GM20000 (cell line): ENCODE results near the gene TMEM52.

Source experiments
- DNase-seq: peaks from one replicate; pipeline ENCODE4 v3.0.0; 2012; ENCODE audit warnings: low spot score
- TF ChIP-seq, protein P1 (sequence below): IDR thresholded peaks from 2 replicates; pipeline ENCODE4 v1.5.1; 2012; ENCODE audit warnings: mild to moderate bottlenecking, control low read depth; ENCODE audit errors: extremely low read depth, missing control alignments

The TMEM52 gene

DNA sequence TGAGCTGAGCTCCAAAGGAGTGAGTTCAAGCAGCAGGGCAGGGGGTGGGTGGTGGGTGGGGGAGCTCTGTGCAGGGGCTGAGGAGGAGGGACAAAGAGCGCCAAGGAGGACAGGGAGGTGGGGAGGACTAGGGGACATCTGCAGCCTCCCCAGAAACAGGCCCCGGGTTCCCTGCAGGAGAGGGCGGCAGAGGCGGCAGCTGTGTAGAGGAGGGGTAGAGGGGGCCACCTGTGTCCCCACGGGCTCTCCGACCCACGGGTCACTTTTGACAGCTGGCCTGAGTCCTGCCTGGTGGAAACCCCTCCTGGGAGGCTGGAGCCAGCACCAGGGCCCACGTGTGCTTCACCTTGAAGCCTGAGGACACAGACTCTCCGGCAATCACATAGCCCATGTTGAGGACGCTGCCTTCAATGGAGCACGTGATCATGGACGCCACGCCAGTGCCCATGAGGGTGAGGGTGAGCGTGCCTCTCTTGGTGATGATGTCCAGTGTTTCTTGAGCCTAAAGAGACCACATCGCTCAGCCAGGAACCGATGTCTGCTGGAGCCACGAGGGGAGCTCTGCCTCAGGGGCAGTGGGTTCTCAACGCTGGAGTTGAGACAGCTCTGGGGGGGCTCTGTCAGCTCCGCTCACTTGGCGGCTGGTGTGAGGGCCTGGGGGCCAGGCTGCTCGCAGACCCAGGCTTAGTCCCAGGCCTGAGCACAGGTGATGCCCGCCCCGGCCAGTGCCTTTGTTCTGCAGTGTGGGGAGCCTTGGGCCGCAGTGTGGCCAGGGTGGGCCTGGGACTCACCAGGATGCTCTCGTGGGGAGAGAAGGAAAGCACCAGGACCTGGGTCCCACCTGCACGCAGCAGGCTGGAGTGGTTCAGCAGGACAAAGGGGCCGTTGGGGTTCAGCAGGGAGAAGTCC, 6.6 kb upstream of the TMEM52 start:
- no peak for DNase-seq
- TF ChIP-seq, protein P1, sequence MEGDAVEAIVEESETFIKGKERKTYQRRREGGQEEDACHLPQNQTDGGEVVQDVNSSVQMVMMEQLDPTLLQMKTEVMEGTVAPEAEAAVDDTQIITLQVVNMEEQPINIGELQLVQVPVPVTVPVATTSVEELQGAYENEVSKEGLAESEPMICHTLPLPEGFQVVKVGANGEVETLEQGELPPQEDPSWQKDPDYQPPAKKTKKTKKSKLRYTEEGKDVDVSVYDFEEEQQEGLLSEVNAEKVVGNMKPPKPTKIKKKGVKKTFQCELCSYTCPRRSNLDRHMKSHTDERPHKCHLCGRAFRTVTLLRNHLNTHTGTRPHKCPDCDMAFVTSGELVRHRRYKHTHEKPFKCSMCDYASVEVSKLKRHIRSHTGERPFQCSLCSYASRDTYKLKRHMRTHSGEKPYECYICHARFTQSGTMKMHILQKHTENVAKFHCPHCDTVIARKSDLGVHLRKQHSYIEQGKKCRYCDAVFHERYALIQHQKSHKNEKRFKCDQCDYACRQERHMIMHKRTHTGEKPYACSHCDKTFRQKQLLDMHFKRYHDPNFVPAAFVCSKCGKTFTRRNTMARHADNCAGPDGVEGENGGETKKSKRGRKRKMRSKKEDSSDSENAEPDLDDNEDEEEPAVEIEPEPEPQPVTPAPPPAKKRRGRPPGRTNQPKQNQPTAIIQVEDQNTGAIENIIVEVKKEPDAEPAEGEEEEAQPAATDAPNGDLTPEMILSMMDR: no peak

DNA sequence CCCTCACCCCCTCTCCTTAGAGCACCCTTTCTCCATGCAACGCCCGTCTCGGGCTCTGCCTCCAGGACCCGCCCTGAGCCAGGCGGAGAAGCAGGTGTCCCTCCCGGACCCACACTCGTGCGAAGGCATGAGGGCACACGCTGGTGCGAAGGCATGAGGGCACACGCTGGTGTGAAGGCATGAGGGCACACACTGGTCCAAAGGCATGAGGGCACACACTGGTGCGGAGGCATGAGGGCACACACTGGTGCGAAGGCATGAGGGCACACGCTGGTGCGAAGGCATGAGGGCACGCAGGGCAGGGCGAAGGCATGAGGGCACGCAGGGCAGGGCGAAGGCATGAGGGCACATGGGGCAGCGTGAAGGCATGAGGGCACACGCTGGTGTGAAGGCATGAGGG, 5.8 kb upstream of the TMEM52 start:
- no peak for DNase-seq
- TF ChIP-seq, protein P1: no peak

DNA sequence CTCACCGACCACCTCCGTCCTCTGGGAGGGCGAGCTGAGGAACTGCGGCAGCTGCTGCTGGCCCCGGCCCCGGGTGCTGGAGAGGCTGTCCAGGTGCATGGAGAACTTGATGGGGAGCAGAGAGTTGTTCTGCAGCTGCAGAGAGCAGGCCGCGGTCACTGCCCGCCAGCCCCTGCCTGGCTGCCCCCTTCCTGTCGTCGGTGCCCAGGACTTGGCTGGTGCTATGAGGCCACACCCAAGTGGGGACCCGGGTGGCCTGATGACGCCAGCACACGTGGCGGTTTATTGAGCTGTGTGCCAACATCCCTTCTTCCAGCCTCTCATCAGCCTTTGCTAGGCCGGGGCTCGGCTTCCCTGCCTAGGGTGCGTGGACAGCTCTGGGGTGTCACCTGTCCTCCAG, 5.3 kb upstream of the TMEM52 start:
- DNase-seq: no peak
- TF ChIP-seq, protein P1: no peak

DNA sequence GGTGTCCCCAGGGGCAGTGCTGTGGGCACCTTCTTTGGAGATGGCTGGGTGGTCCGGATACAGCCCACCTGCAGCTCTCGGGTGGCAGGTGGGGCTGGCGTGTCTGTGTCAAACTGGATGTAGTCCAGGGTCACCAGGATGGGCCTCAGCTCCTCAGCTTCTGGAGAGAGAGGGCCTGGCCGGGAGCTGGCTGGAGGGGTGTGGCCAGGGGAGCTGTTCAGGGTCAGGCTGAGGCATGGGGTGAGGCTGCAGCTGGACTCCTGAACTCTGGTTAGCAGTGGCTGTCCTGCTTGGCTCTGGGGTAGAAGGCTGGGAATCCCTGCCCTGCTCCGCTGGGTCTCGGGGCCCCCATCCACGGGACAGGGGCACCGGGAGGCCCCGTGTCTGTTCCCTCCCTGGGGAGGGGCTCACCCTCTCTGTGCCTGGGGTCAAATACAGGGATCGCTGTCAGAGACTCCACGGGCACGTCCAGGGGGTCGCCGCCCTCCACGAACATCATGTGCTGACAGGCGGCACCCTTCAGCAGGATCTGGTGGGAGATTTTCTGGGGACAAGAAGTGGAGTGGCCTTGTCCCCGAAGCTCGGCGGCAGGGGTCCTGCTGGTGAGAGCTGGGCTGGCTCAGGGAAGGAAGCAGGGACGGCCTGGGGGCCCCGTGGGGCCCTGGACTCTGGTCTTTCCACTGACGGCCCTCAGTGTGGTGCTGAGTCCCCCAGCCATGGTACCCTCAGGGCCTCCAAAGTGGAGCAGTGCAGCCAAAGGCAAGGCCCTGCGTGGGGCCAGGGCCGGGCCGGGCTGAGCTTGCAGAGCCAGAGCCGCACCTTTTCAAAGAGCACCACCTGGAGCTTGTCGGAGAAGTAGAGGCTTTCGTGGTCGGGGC, 4.1 kb upstream of the TMEM52 start:
- no peak for DNase-seq
- TF ChIP-seq, protein P1: no peak

DNA sequence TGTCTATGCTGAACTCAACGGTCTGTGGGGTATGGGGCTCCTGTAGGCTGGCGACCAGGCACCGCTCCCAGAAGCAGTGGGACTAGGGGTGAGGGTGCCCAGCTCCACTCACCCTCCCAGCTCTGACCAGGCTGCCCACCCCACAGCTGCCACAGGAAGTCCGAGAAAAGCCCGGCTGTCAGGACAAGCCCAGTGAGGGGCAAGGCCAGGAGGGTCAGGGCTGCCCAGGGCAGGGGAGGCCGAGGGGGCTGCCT, 3.5 kb upstream of the TMEM52 start:
- DNase-seq: no peak
- TF ChIP-seq, protein P1: no peak

DNA sequence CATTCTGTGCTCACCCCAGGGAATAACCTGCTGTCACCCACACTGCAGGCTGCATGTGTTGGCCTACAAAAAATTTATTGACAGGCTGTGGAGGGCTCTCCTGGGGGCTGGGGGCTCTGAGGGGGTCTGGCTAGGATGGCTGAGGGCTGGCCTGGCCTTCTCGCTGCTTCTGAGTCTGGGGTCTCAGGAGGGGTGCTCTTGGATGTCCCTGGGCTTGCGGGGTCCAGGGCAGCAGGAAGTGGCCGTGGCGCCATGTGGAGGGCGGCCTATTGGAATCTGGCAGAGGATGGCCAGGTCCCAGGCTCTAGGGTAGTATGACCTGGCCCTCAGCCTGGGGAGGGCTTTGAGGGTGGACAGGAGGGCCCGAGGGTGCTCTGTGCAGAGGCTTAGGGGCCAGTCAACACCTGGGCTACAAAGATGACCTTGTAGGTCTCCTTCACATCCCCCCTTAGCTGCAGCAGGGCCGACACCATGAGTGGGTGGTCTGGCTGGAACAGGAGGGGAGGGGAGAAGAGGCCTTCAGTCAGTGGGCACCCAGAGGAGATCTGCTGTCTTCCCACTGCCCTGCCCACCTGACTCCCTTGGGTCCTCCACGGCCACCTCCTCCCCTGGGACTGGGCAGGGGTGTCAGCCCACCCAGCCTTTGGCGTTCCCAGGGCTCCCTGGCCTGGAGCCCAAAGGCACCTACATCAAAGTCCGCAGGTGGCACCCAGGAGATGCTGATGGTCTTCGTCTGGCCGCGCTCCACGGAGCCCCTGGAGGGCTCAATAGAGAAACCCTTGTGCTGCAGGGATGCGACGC, 3.0 kb upstream of the TMEM52 start:
- no peak for DNase-seq

More for the DNA sequence above, 3.0 kb upstream of the TMEM52 start:
- TF ChIP-seq, protein P1: no peak
